CD4-positive, alpha-beta T cell treated with Interleukin-6 for 4 hours (primary cell): Measurements from ENCODE around the gene NID2.

Experiments
- DNase-seq: peaks from one replicate; pipeline ENCODE4 v3.0.0-alpha.2; 2020; ENCODE audit warnings: mixed read lengths

The NID2 gene

GRCh38 chr14:52079239-52079959, 10.5 kb upstream of the NID2 start:
- DNase-seq = no peak

GRCh38 chr14:52078721-52079120, 9.9 kb upstream of the NID2 start:
- DNase-seq = no peak

- no peak for DNase-seq
Measured at GRCh38 chr14:52078095-52078531, 9.3 kb upstream of the NID2 start.

GRCh38 chr14:52077256-52077979, 8.6 kb upstream of the NID2 start:
- DNase-seq = no peak

- no peak for DNase-seq
Measured at GRCh38 chr14:52076334-52076733, 7.5 kb upstream of the NID2 start.

- DNase-seq = no peak
Measured at GRCh38 chr14:52075371-52075770, 6.5 kb upstream of the NID2 start.

GRCh38 chr14:52073251-52073650, 4.4 kb upstream of the NID2 start:
- no peak for DNase-seq

- no peak for DNase-seq
Measured at GRCh38 chr14:52072266-52072780, 3.5 kb upstream of the NID2 start.

- no peak for DNase-seq
Measured at GRCh38 chr14:52071675-52072074, 2.8 kb upstream of the NID2 start.

- DNase-seq = no peak
Measured at GRCh38 chr14:52070051-52070431, 1.2 kb upstream of the NID2 start.

GRCh38 chr14:52069307-52070050, 620 bp upstream of the NID2 start:
- peak; percentile 5 for DNase-seq

GRCh38 chr14:52067873-52068614, 815 bp downstream of the NID2 start:
- no peak for DNase-seq

GRCh38 chr14:52064174-52064573, 4.7 kb downstream of the NID2 start:
- no peak for DNase-seq

- no peak for DNase-seq
Measured at GRCh38 chr14:52063052-52063462, 5.8 kb downstream of the NID2 start.

GRCh38 chr14:52061890-52062289, 7.0 kb downstream of the NID2 start:
- no peak for DNase-seq

- DNase-seq = no peak
Measured at GRCh38 chr14:52061390-52061789, 7.5 kb downstream of the NID2 start.

GRCh38 chr14:52060080-52060479, 8.8 kb downstream of the NID2 start:
- no peak for DNase-seq

GRCh38 chr14:52059649-52060048, 9.2 kb downstream of the NID2 start:
- DNase-seq = no peak

GRCh38 chr14:52058341-52058740, 10.5 kb downstream of the NID2 start:
- no peak for DNase-seq

- DNase-seq = no peak
Measured at GRCh38 chr14:52055167-52055566, 13.7 kb downstream of the NID2 start.

GRCh38 chr14:52054678-52055077, 14.2 kb downstream of the NID2 start:
- no peak for DNase-seq

GRCh38 chr14:52053044-52053443, 15.8 kb downstream of the NID2 start:
- DNase-seq = no peak
